ENCODE measurements around the gene ZC3H7B.

- TF ChIP-seq POLR2AphosphoS5 (IDR thresholded peaks at IDR 0.05; ENCODE audit: insufficient read depth in 1 of 2, low read depth in 1 of 2) = no peak
- TF ChIP-seq, protein P1, sequence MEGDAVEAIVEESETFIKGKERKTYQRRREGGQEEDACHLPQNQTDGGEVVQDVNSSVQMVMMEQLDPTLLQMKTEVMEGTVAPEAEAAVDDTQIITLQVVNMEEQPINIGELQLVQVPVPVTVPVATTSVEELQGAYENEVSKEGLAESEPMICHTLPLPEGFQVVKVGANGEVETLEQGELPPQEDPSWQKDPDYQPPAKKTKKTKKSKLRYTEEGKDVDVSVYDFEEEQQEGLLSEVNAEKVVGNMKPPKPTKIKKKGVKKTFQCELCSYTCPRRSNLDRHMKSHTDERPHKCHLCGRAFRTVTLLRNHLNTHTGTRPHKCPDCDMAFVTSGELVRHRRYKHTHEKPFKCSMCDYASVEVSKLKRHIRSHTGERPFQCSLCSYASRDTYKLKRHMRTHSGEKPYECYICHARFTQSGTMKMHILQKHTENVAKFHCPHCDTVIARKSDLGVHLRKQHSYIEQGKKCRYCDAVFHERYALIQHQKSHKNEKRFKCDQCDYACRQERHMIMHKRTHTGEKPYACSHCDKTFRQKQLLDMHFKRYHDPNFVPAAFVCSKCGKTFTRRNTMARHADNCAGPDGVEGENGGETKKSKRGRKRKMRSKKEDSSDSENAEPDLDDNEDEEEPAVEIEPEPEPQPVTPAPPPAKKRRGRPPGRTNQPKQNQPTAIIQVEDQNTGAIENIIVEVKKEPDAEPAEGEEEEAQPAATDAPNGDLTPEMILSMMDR (IDR thresholded peaks at IDR 0.05) = no peak
Measured at GRCh38 chr22:41302021-41302767, 869 bp downstream of the ZC3H7B start.
